ENCODE measurements around the gene MPPED2. TPM values are rescaled to one million over a fixed set of nuclear protein-coding genes. Genes with fewer than 3 reads are reported as not detected.

The MPPED2 gene
- total RNA-seq, 1 donor: not detected

GRCh38 chr11:30485222-30485621 is 100.9 kb downstream of the MPPED2 start:
- no peak overlapping the region for H3K4me3 ChIP-seq (ENCODE audit: low read depth, low read length)
- DNase-seq (ENCODE audit: low read depth): no peak
- no peak for TF ChIP-seq CTCF (IDR thresholded peaks at IDR 0.05; ENCODE audit: insufficient read depth, low read depth, low read length)

- no peak for TF ChIP-seq CTCF (IDR thresholded peaks at IDR 0.05; ENCODE audit: insufficient read depth, low read depth, low read length)
- H3K4me3 ChIP-seq (ENCODE audit: low read depth, low read length): no peak overlapping the region
- no peak for DNase-seq (ENCODE audit: low read depth)
These were observed 103.1 kb downstream of the MPPED2 start for GRCh38 chr11:30483056-30483455.

GRCh38 chr11:30481796-30482195 is 104.4 kb downstream of the MPPED2 start:
- DNase-seq (ENCODE audit: low read depth): no peak
- no peak for TF ChIP-seq CTCF (IDR thresholded peaks at IDR 0.05; ENCODE audit: insufficient read depth, low read depth, low read length)
- no peak overlapping the region for H3K4me3 ChIP-seq (ENCODE audit: low read depth, low read length)

- H3K4me3 ChIP-seq (ENCODE audit: low read depth, low read length): no peak overlapping the region
- DNase-seq (ENCODE audit: low read depth): no peak
- no peak for TF ChIP-seq CTCF (IDR thresholded peaks at IDR 0.05; ENCODE audit: insufficient read depth, low read depth, low read length)
These were observed 104.8 kb downstream of the MPPED2 start for GRCh38 chr11:30481330-30481729.

GRCh38 chr11:30479899-30480298 is 106.3 kb downstream of the MPPED2 start:
- H3K4me3 ChIP-seq (ENCODE audit: low read depth, low read length): no peak overlapping the region
- no peak for DNase-seq (ENCODE audit: low read depth)
- TF ChIP-seq CTCF (IDR thresholded peaks at IDR 0.05; ENCODE audit: insufficient read depth, low read depth, low read length): no peak

- peak; percentile 14 for DNase-seq (ENCODE audit: low read depth)
- no peak overlapping the region for H3K4me3 ChIP-seq (ENCODE audit: low read depth, low read length)
- no peak for TF ChIP-seq CTCF (IDR thresholded peaks at IDR 0.05; ENCODE audit: insufficient read depth, low read depth, low read length)
These were observed 107.2 kb downstream of the MPPED2 start for GRCh38 chr11:30478923-30479322.

- TF ChIP-seq CTCF (IDR thresholded peaks at IDR 0.05; ENCODE audit: insufficient read depth, low read depth, low read length): no peak
- no peak for DNase-seq (ENCODE audit: low read depth)
- H3K4me3 ChIP-seq (ENCODE audit: low read depth, low read length): no peak overlapping the region
These were observed 109.1 kb downstream of the MPPED2 start for GRCh38 chr11:30477061-30477460.

Data from fibroblast of villous mesenchyme (primary cell).